ENCODE measurements around the gene COL1A2. TPM values are rescaled to one million over a fixed set of nuclear protein-coding genes. Genes with fewer than 3 reads are reported as not detected.
A peak's percentile ranks its signal among the peaks of the same experiment; 100 is the strongest.

COL1A2 gene
- polyA plus RNA-seq, 3 donors: not detected

DNA sequence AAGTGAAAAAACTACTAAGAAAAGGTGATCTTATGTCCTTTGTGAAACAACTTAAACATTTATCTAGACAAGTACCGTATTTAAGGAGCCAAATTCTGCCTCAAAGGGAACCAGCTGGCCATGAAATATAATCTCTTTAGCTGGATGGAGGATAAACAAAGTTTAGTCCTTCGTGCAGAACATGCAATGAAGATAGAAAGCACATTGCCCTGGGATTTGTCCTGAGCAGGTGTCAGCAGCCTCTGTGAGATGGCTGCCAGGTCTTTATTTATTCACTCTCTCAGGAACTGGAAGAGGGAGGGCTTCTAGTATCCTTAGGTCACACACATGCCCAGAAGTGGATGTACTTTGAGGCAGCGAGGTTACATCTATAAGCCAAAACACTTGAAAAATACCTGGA lies 57.5 kb downstream of the COL1A2 start:
- no peaks in the 10 kb centered on the region for H3K27me3 ChIP-seq (ENCODE audit: control insufficient read depth in 2 of 2, insufficient read depth in 2 of 2, low read length in 2 of 2)
- H3K36me3 ChIP-seq (replicated peaks in 1 of 2; ENCODE audit: control insufficient read depth in 1 of 2, insufficient read depth in 2 of 2, low read length in 2 of 2): no peaks in the 10 kb centered on the region
- no peak overlapping the region for H3K4me3 ChIP-seq (replicated peaks in 1 of 3; ENCODE audit: low read depth in 2 of 3, low read length in 3 of 3)
- TF ChIP-seq CTCF (IDR thresholded peaks at IDR 0.05): no peak
- Mint-ChIP-seq H3K4me3 (no peak overlapping the region), H3K27ac (no peak overlapping the region), H3K4me1 (peaks cover 6% of the 10 kb centered on the region), H3K36me3 (no peaks in the 10 kb centered on the region), H3K9me3 (peaks cover 0 to 9% (median 5%) of the 10 kb centered on the region in 7 donors), H3K27me3 (ENCODE audit: low read depth in 3 of 3) (peaks cover 0 to 3% (median 1%) of the 10 kb centered on the region in 3 donors)
- H3K4me1 ChIP-seq (ENCODE audit: control insufficient read depth in 1 of 2, insufficient read depth in 2 of 2, low read length in 2 of 2): peaks cover 3 to 8% of the 10 kb centered on the region in 2 donors
- H3K79me2 ChIP-seq (ENCODE audit: insufficient read depth, low read length): no peaks in the 10 kb centered on the region
- no peak for DNase-seq
- H3K9me3 ChIP-seq (replicated peaks in 1 of 2; ENCODE audit: control insufficient read depth in 1 of 2, insufficient read depth in 1 of 2, low read length in 2 of 2): no peaks in the 10 kb centered on the region
- no peak overlapping the region for H2AFZ ChIP-seq (ENCODE audit: insufficient read depth, low read depth, low read length, poor library complexity, severe bottlenecking)
- H3K27ac ChIP-seq (ENCODE audit: low read depth in 1 of 2, low read length in 2 of 2): no peak overlapping the region
- intact Hi-C loops (cut with micrococcal nuclease): no loop called here
- WGBS (ENCODE audit: insufficient coverage): 100% methylated on average over 1 of the region's 3 CpGs
- H3K4me2 ChIP-seq (replicated peaks; ENCODE audit: extremely low read depth, low read length, poor library complexity, severe bottlenecking): no peak overlapping the region
- H4K20me1 ChIP-seq (ENCODE audit: insufficient read depth, low read length): no peaks in the 10 kb centered on the region
- no peak overlapping the region for H3K9ac ChIP-seq (ENCODE audit: insufficient read depth, low read length, poor library complexity, severe bottlenecking)

DNA sequence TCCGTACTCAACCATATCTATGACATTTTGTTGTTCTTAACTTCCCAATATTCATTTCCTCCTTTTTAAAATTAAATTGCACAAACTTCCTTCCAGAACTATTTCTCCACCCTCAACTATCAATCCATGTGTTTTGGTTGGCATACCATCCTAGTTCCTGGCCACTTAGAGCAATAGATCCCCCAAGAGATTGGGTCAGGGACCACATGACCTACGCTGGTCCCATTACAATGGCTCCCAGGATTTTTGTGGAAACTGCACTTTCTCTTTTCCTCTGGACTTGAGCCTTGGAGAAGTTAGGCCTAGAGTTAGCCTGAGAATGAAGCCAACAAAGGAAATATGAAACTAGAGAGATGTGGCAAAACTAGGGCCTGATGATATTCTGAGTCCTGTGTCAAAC lies 59.2 kb downstream of the COL1A2 start:
- Histone ChIP-seq H3K4me2 (replicated peaks; ENCODE audit: extremely low read depth, low read length, poor library complexity, severe bottlenecking) (no peak overlapping the region), H3K4me3 (replicated peaks in 1 of 3; ENCODE audit: low read depth in 2 of 3, low read length in 3 of 3) (peak overlapping the region in 1 of 3 experiments; percentile 20), H3K27ac (ENCODE audit: low read depth in 1 of 2, low read length in 2 of 2) (peak overlapping the region in 1 of 2 donors; percentile 40), H2AFZ (ENCODE audit: insufficient read depth, low read depth, low read length, poor library complexity, severe bottlenecking) (no peak overlapping the region), H3K9me3 (replicated peaks in 1 of 2; ENCODE audit: control insufficient read depth in 1 of 2, insufficient read depth in 1 of 2, low read length in 2 of 2) (no peaks in the 10 kb centered on the region), H3K79me2 (ENCODE audit: insufficient read depth, low read length) (no peaks in the 10 kb centered on the region), H4K20me1 (ENCODE audit: insufficient read depth, low read length) (no peaks in the 10 kb centered on the region), H3K9ac (ENCODE audit: insufficient read depth, low read length, poor library complexity, severe bottlenecking) (no peak overlapping the region), H3K36me3 (replicated peaks in 1 of 2; ENCODE audit: control insufficient read depth in 1 of 2, insufficient read depth in 2 of 2, low read length in 2 of 2) (no peaks in the 10 kb centered on the region), H3K4me1 (ENCODE audit: control insufficient read depth in 1 of 2, insufficient read depth in 2 of 2, low read length in 2 of 2) (peaks cover 3 to 8% of the 10 kb centered on the region in 2 donors), H3K27me3 (ENCODE audit: control insufficient read depth in 2 of 2, insufficient read depth in 2 of 2, low read length in 2 of 2) (no peaks in the 10 kb centered on the region)
- WGBS (ENCODE audit: insufficient coverage): 33% methylated on average over 2 of the region's 2 CpGs
- H3K9me3 Mint-ChIP-seq: peaks cover 0 to 9% (median 2%) of the 10 kb centered on the region in 7 donors
- H3K36me3 Mint-ChIP-seq: no peaks in the 10 kb centered on the region
- no peak for TF ChIP-seq CTCF (IDR thresholded peaks at IDR 0.05)
- H3K27ac Mint-ChIP-seq: peak overlapping the region in 5 of 7 donors; percentile 3 to 61 (median 40)
- intact Hi-C loops (cut with micrococcal nuclease): no loop called here
- DNase-seq: no peak
- peaks cover 0 to 2% (median 1%) of the 10 kb centered on the region in 3 donors for H3K27me3 Mint-ChIP-seq (ENCODE audit: low read depth in 3 of 3)
- H3K4me3 Mint-ChIP-seq: no peak overlapping the region
- peaks cover 6% of the 10 kb centered on the region for H3K4me1 Mint-ChIP-seq
